Measurements from ENCODE around the gene TMEM245. TPM values are rescaled to one million over a fixed set of nuclear protein-coding genes. Genes with fewer than 3 reads are reported as not detected.
A peak's percentile ranks its signal among the peaks of the same experiment; 100 is the strongest.

TMEM245 gene
- total RNA-seq, 1 experiment from 2014 or later, result 54.0 TPM

DNA sequence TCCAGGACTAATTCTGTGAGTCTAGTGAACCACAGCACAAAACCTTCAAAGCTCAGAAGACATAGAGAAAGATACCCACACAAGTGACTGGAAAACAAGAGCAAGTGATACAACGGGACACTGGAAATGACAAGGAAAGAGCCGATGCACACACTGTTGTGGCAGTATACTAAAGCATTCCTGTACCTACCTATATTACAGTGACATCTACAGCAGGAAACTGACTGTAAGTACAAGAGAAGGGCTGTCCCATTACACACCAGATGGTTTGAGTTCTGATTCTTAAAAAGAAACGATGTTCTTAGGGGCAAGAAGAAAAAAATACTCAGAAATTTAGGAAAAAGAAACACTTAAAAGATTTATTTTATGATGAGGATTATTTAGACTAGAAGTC is 18.5 kb downstream of the TMEM245 start:
- in situ Hi-C loops (cut with HindIII; ENCODE audit: low pct_unique_long_range_greater_than_20kb, low sequenced_read_pairs) (no loop called here), intact Hi-C loops (cut with micrococcal nuclease; ENCODE audit: unreplicated experiment) (loop anchor here (5.0 kb wide), 1 partner anchor 216 kb away; no protein-coding TSS in a partner anchor)
- no peak overlapping the region for H3K4me3 ChIP-seq (ENCODE audit: low read depth in 2 of 2, low read length in 2 of 2)
- no peak for TF ChIP-seq CTCF (IDR thresholded peaks at IDR 0.05)
- no peak for TF ChIP-seq SIN3A (IDR thresholded peaks at IDR 0.05; ENCODE audit: borderline replicate concordance, insufficient read depth, low read depth, low read length)
- no peak for TF ChIP-seq POLR2AphosphoS5 (IDR thresholded peaks at IDR 0.05; ENCODE audit: low read depth, low read length)
- no peak for TF ChIP-seq TCF7L2 (IDR thresholded peaks at IDR 0.05; ENCODE audit: low read depth, low read length)
- no peak for TF ChIP-seq REST (IDR thresholded peaks at IDR 0.05; ENCODE audit: insufficient read depth in 1 of 2, low read depth in 2 of 2, low read length in 1 of 2)
- H3K9me3 ChIP-seq (ENCODE audit: control insufficient read depth, insufficient read depth, low read depth, low read length), result no peaks in the 10 kb centered on the region
- H3K4me1 ChIP-seq (ENCODE audit: control insufficient read depth, insufficient read depth, low read length), result peaks cover 50% of the 10 kb centered on the region
- POLR2A ChIA-PET, result no interaction called here
- no peaks in the 10 kb centered on the region for H3K27me3 ChIP-seq (ENCODE audit: control insufficient read depth, insufficient read depth, low read length)
- BruUV-seq (replicated peaks), result no TSS peak
- H3K27ac ChIP-seq (ENCODE audit: low read length), result peak overlapping the region; percentile 76
- no peak for ATAC-seq
- DNase-seq (ENCODE audit: low read depth, low spot score), result no peak
- CTCF ChIA-PET, result no interaction called here
- no peaks in the 10 kb centered on the region; the same call in none of the 2 replicates for H3K36me3 ChIP-seq (ENCODE audit: control insufficient read depth, insufficient read depth, low read length)

- intact Hi-C loops (cut with micrococcal nuclease; ENCODE audit: unreplicated experiment), result loop anchor here (5.0 kb wide), 1 partner anchor 217 kb away; no protein-coding TSS in a partner anchor
- ATAC-seq (no peak), DNase-seq (ENCODE audit: low read depth, low spot score) (no peak)
- peaks cover 50% of the 10 kb centered on the region for H3K4me1 ChIP-seq (ENCODE audit: control insufficient read depth, insufficient read depth, low read length)
- H3K27ac ChIP-seq (ENCODE audit: low read length), result peak overlapping the region; percentile 76
- no TSS peak for BruUV-seq (replicated peaks)
- POLR2A ChIA-PET, result no interaction called here
- in situ Hi-C loops (cut with HindIII; ENCODE audit: low pct_unique_long_range_greater_than_20kb, low sequenced_read_pairs), result no loop called here
- TF ChIP-seq POLR2AphosphoS5 (IDR thresholded peaks at IDR 0.05; ENCODE audit: low read depth, low read length), result no peak
- no peak for TF ChIP-seq SIN3A (IDR thresholded peaks at IDR 0.05; ENCODE audit: borderline replicate concordance, insufficient read depth, low read depth, low read length)
- TF ChIP-seq TCF7L2 (IDR thresholded peaks at IDR 0.05; ENCODE audit: low read depth, low read length), result no peak
- TF ChIP-seq REST (IDR thresholded peaks at IDR 0.05; ENCODE audit: insufficient read depth in 1 of 2, low read depth in 2 of 2, low read length in 1 of 2), result no peak
- TF ChIP-seq CTCF (IDR thresholded peaks at IDR 0.05), result no peak
- H3K27me3 ChIP-seq (ENCODE audit: control insufficient read depth, insufficient read depth, low read length), result no peaks in the 10 kb centered on the region
- no peaks in the 10 kb centered on the region; the same call in none of the 2 replicates for H3K36me3 ChIP-seq (ENCODE audit: control insufficient read depth, insufficient read depth, low read length)
- no peak overlapping the region for H3K4me3 ChIP-seq (ENCODE audit: low read depth in 2 of 2, low read length in 2 of 2)
- no peaks in the 10 kb centered on the region for H3K9me3 ChIP-seq (ENCODE audit: control insufficient read depth, insufficient read depth, low read depth, low read length)
- CTCF ChIA-PET, result no interaction called here
These were observed 19.1 kb downstream of the TMEM245 start for GRCh38 chr9:109100543-109101201.

All from Panc1 (cell line).